ENCODE data around the gene MTRF1. TPM values are rescaled to one million over a fixed set of nuclear protein-coding genes. Genes with fewer than 3 reads are reported as not detected.

The MTRF1 gene
- total and polyA plus RNA-seq, 9 of the 15 experiments (the other 6 are each of a cell fraction or from before 2014, with no cell fraction given) = 12.5 to 33.7 (median 20.1) TPM

DNA sequence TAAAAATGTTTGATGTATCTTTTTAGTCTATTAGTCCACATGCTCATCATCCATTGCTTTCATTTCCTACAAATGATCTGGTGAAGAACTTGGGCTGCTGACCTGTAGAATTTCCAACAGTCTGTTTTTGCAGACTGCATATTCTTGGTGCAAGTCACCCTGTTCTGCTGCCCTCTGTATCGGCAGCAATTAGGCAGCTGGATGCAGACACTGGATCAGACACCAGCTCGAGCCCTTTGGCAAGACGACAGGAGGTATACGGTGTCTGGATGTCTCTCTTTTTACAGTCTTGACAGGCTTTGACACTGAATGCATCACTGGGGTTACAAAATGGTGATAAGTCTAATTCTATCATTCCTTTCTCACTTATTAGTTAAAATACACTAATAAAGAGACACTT is 21.8 kb downstream of the MTRF1 start (continued):
- TF ChIP-seq, protein P1, sequence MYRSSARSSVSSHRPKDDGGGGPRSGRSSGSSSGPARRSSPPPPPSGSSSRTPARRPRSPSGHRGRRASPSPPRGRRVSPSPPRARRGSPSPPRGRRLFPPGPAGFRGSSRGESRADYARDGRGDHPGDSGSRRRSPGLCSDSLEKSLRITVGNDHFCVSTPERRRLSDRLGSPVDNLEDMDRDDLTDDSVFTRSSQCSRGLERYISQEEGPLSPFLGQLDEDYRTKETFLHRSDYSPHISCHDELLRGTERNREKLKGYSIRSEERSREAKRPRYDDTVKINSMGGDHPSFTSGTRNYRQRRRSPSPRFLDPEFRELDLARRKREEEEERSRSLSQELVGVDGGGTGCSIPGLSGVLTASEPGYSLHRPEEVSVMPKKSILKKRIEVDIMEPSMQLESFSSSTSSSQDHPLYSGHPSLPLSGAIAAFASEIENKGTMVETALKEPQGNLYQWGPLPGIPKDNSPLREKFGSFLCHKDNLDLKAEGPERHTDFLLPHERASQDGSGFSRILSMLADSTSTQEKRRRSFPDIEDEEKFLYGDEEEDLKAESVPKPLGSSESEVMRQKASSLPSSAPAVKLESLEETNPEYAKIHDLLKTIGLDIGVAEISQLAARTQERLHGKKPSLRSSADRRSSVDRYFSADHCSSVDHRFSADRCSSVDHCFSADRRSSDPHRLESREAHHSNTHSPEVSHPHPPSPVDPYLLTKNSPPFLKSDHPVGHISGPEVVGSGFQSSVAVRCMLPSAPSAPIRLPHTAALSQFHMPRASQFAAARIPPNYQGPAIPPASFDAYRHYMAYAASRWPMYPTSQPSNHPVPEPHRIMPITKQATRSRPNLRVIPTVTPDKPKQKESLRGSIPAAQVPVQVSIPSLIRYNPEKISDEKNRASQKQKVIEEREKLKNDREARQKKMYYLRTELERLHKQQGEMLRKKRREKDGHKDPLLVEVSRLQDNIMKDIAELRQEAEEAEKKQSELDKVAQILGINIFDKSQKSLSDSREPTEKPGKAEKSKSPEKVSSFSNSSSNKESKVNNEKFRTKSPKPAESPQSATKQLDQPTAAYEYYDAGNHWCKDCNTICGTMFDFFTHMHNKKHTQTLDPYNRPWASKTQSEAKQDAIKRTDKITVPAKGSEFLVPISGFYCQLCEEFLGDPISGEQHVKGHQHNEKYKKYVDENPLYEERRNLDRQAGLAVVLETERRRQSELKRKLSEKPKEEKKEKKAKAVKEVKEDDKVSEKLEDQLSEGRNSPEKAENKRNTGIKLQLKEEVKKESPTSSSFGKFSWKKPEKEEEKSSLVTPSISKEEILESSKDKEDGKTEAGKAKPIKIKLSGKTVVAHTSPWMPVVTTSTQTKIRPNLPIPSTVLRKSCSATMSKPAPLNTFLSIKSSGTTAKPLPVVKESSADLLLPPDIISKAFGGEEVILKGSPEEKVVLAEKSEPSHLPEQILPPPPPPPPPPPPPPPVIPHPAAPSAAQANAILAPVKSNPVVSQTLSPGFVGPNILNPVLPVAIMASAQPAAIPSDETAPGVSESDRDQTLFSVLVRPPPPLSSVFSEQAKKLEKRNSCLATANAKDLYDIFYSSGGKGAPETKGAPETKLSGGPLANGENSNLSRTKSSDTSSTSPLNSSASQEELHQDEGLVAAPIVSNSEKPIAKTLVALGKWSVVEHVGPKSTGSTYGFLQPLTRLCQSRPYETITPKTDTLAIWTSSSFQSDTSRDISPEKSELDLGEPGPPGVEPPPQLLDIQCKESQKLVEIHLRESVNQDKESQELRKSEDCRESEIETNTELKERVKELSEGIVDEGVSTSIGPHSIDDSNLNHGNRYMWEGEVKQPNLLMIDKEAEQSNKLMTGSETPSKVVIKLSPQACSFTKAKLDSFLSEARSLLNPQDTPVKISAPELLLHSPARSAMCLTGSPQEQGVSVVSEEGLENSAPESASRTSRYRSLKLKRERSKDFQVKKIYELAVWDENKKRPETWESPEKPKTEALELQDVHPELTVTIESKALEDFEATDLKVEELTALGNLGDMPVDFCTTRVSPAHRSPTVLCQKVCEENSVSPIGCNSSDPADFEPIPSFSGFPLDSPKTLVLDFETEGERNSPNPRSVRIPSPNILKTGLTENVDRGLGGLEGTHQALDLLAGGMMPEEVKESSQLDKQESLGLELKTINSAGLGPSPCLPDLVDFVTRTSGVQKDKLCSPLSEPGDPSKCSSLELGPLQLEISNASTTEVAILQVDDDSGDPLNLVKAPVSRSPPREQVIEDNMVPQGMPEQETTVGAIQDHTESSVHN (IDR thresholded peaks at IDR 0.05; ENCODE audit: borderline replicate concordance in 1 of 2, low read depth in 1 of 2) = no peak
- TF ChIP-seq CREM (IDR thresholded peaks at IDR 0.05; ENCODE audit: low read depth) (no peak), FOXM1 (IDR thresholded peaks at IDR 0.05; ENCODE audit: low read depth) (no peak), FOXM1 (CRISPR knock-in tag; IDR thresholded peaks at IDR 0.05; ENCODE audit: low read depth) (no peak), ZNF707 (CRISPR knock-in tag; conservative IDR thresholded peaks at IDR 0.05) (no peak)
- TF ChIP-seq, protein P2, sequence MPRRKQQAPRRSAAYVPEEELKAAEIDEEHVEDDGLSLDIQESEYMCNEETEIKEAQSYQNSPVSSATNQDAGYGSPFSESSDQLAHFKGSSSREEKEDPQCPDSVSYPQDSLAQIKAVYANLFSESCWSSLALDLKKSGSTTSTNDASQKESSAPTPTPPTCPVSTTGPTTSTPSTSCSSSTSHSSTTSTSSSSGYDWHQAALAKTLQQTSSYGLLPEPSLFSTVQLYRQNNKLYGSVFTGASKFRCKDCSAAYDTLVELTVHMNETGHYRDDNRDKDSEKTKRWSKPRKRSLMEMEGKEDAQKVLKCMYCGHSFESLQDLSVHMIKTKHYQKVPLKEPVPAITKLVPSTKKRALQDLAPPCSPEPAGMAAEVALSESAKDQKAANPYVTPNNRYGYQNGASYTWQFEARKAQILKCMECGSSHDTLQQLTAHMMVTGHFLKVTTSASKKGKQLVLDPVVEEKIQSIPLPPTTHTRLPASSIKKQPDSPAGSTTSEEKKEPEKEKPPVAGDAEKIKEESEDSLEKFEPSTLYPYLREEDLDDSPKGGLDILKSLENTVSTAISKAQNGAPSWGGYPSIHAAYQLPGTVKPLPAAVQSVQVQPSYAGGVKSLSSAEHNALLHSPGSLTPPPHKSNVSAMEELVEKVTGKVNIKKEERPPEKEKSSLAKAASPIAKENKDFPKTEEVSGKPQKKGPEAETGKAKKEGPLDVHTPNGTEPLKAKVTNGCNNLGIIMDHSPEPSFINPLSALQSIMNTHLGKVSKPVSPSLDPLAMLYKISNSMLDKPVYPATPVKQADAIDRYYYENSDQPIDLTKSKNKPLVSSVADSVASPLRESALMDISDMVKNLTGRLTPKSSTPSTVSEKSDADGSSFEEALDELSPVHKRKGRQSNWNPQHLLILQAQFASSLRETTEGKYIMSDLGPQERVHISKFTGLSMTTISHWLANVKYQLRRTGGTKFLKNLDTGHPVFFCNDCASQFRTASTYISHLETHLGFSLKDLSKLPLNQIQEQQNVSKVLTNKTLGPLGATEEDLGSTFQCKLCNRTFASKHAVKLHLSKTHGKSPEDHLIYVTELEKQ (CRISPR knock-in tag; IDR thresholded peaks at IDR 0.05) = no peak
- TF ChIP-seq, protein P3, sequence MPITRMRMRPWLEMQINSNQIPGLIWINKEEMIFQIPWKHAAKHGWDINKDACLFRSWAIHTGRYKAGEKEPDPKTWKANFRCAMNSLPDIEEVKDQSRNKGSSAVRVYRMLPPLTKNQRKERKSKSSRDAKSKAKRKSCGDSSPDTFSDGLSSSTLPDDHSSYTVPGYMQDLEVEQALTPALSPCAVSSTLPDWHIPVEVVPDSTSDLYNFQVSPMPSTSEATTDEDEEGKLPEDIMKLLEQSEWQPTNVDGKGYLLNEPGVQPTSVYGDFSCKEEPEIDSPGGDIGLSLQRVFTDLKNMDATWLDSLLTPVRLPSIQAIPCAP (CRISPR knock-in tag; IDR thresholded peaks at IDR 0.05; ENCODE audit: borderline replicate concordance) = no peak
